Neural cell (in vitro differentiated cells): Measurements from ENCODE around the gene KRT222. TPM values are rescaled to one million over a fixed set of nuclear protein-coding genes. Genes with fewer than 3 reads are reported as not detected.

Experiments used
- H2AFZ ChIP-seq: fragments of 200-600, 300-800 bp; sonication (generic), shearing (Covaris generic); 2 replicates; pipeline ENCODE4 v1.6.0; 2014; ENCODE audit warnings: low read depth, mild to moderate bottlenecking, antibody characterized with exemption, low read length, moderate library complexity
- H3F3A ChIP-seq: fragments of 200-600 bp; shearing (Covaris generic); 2 replicates; pipeline ENCODE4 v1.6.1; 2016; ENCODE audit warnings: mild to moderate bottlenecking, moderate library complexity, mixed read lengths, antibody characterized with exemption, low read length; ENCODE audit not compliant: insufficient read depth, poor library complexity, severe bottlenecking
- H3K27ac ChIP-seq: fragments of 200-600, 300-800 bp; sonication (generic), shearing (Covaris generic); 2 replicates; pipeline ENCODE4 v1.5.1; 2014; ENCODE audit warnings: mild to moderate bottlenecking, low read length, moderate library complexity
- H3K27me3 ChIP-seq: fragments of 300-800, 200-600 bp; sonication (generic), shearing (Covaris generic); 2 replicates; pipeline ENCODE4 v1.6.0; 2014; ENCODE audit warnings: mild to moderate bottlenecking, low read depth, low read length, moderate library complexity; ENCODE audit not compliant: insufficient read depth
- H3K36me3 ChIP-seq: fragments of 300-800, 200-600 bp; sonication (generic), shearing (Covaris generic); 2 replicates; pipeline ENCODE4 v1.5.1; 2014; ENCODE audit warnings: mild to moderate bottlenecking, antibody characterized with exemption, low read length, moderate library complexity; ENCODE audit not compliant: insufficient read depth
- H3K4me2 ChIP-seq: fragments of 300-800, 200-600 bp; sonication (generic), shearing (Covaris generic); 2 replicates; pipeline ENCODE4 v1.6.0; 2014; ENCODE audit warnings: mild to moderate bottlenecking, low read length
- H3K4me3 ChIP-seq: fragments of 300-800, 200-600 bp; sonication (generic), shearing (Covaris generic); 2 replicates; pipeline ENCODE4 v1.5.1; 2014; ENCODE audit warnings: mild to moderate bottlenecking, low read length, moderate library complexity
- H3K79me2 ChIP-seq: fragments of 200-600 bp; shearing (Covaris generic); replicated peaks from 2 replicates; pipeline ENCODE4 v1.6.0; 2014; ENCODE audit warnings: mild to moderate bottlenecking, low read length, moderate library complexity; ENCODE audit not compliant: insufficient read depth
- H3K9ac ChIP-seq: fragments of 300-800, 200-600 bp; sonication (generic), shearing (Covaris generic); 2 replicates; pipeline ENCODE4 v1.6.1; 2016; ENCODE audit warnings: mild to moderate bottlenecking, low read length, mixed read lengths
- H3K9me2 ChIP-seq: fragments of 200-600 bp; shearing (Covaris generic); 2 replicates; pipeline ENCODE4 v1.6.1; 2016; ENCODE audit warnings: mild to moderate bottlenecking, low read length, mixed read lengths; ENCODE audit not compliant: insufficient read depth
- H3K9me3 ChIP-seq: fragments of 200-600, 300-800 bp; sonication (generic), shearing (Covaris generic); 2 replicates; pipeline ENCODE4 v1.6.1; 2016; ENCODE audit warnings: mild to moderate bottlenecking, mixed run types, low read length, moderate library complexity, mixed read lengths
- H4K20me1 ChIP-seq: fragments of 200-600 bp; shearing (Covaris generic); 2 replicates; pipeline ENCODE4 v1.6.1; 2016; ENCODE audit warnings: mild to moderate bottlenecking, mixed run types; ENCODE audit not compliant: insufficient read depth
- EP300 ChIP-seq: fragments of 450-650 bp; conservative IDR thresholded peaks from 2 replicates; pipeline ENCODE4 v1.6.1; 2014; ENCODE audit warnings: antibody characterized with exemption, mild to moderate bottlenecking, moderate library complexity; ENCODE audit not compliant: poor library complexity, severe bottlenecking
- EZH2 ChIP-seq: fragments of 200-600, 300-800 bp; shearing (Covaris generic), sonication (generic); IDR thresholded peaks from 2 replicates; pipeline ENCODE4 v1.6.1; 2014; ENCODE audit warnings: antibody characterized with exemption, low read length, borderline replicate concordance, mild to moderate bottlenecking; ENCODE audit not compliant: insufficient read depth, poor library complexity, severe bottlenecking
- MXI1 ChIP-seq: fragments of 450-650 bp; conservative IDR thresholded peaks from 2 replicates; pipeline ENCODE4 v1.6.1; 2014; ENCODE audit warnings: antibody characterized with exemption, mild to moderate bottlenecking; ENCODE audit not compliant: poor library complexity, severe bottlenecking
- POLR2AphosphoS5 ChIP-seq: IDR thresholded peaks from 2 replicates; pipeline ENCODE4 v1.6.1; 2012
- RAD21 ChIP-seq: fragments of 450-650 bp; conservative IDR thresholded peaks from 2 replicates; pipeline ENCODE4 v1.6.1; 2014; ENCODE audit warnings: antibody characterized with exemption, mild to moderate bottlenecking, moderate library complexity
- SMC3 ChIP-seq: fragments of 450-650 bp; conservative IDR thresholded peaks from 2 replicates; pipeline ENCODE4 v1.6.1; 2014; ENCODE audit warnings: antibody characterized with exemption, mild to moderate bottlenecking, moderate library complexity; ENCODE audit not compliant: poor library complexity
- TAF1 ChIP-seq: IDR thresholded peaks from 2 replicates; pipeline ENCODE4 v1.6.1; 2012; ENCODE audit warnings: low read depth
- polyA plus RNA-seq: library from polyadenylated mRNA; depleted of rRNA; stranded (reverse); fragments of >200 nt; gene quantifications from 2 replicates; pipeline ENCODE4 v1.2.3, GENCODE V29; 2014
- TF ChIP-seq, protein P1 (sequence below): fragments of 450-650 bp; IDR thresholded peaks from 2 replicates; pipeline ENCODE4 v1.5.1; 2014; ENCODE audit warnings: antibody characterized with exemption, mild to moderate bottlenecking, moderate library complexity; ENCODE audit not compliant: poor library complexity, severe bottlenecking
- TF ChIP-seq, protein P2 (sequence below): IDR thresholded peaks from 2 replicates; pipeline ENCODE4 v1.6.1; 2012; ENCODE audit warnings: borderline replicate concordance

Gene KRT222
- polyA plus RNA-seq, 1 donor from 2014 or later = 15.1 TPM

DNA sequence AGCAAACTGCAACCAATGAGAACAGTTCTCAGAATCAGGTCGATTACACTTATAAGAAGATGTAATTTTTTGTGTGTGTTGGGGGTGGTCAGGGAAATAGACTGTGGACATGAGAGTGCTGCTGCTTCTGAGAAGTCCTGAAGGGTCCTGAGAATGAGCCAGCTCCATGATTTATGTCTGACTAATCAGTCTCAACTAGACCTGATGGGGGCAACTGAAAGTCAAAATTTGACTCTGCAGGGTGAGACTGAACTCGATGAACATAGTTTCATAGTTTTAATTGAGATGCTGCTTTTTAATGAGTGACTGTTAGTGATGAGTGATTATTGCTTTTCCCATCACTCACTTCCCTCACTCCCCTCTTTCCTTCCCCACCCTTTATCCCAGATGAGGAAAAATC lies 54.6 kb downstream of the KRT222 start:
- Histone ChIP-seq H3K4me2 (no peak overlapping the region), H3K36me3 (no peaks in the 10 kb centered on the region), H3K27ac (no peak overlapping the region), H2AFZ (no peak overlapping the region), H3K9me2 (no peaks in the 10 kb centered on the region), H3K79me2 (no peaks in the 10 kb centered on the region), H4K20me1 (no peaks in the 10 kb centered on the region), H3K9ac (no peak overlapping the region), H3K9me3 (no peaks in the 10 kb centered on the region), H3K4me3 (no peak overlapping the region), H3F3A (no peaks in the 10 kb centered on the region), H3K27me3 (no peaks in the 10 kb centered on the region)
- no peak for TF ChIP-seq POLR2AphosphoS5
- no peak for TF ChIP-seq EZH2
- TF ChIP-seq, protein P1, sequence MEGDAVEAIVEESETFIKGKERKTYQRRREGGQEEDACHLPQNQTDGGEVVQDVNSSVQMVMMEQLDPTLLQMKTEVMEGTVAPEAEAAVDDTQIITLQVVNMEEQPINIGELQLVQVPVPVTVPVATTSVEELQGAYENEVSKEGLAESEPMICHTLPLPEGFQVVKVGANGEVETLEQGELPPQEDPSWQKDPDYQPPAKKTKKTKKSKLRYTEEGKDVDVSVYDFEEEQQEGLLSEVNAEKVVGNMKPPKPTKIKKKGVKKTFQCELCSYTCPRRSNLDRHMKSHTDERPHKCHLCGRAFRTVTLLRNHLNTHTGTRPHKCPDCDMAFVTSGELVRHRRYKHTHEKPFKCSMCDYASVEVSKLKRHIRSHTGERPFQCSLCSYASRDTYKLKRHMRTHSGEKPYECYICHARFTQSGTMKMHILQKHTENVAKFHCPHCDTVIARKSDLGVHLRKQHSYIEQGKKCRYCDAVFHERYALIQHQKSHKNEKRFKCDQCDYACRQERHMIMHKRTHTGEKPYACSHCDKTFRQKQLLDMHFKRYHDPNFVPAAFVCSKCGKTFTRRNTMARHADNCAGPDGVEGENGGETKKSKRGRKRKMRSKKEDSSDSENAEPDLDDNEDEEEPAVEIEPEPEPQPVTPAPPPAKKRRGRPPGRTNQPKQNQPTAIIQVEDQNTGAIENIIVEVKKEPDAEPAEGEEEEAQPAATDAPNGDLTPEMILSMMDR = no peak
- TF ChIP-seq SMC3 = no peak
- TF ChIP-seq MXI1 = no peak
- TF ChIP-seq RAD21 = no peak
- no peak for TF ChIP-seq TAF1
- no peak for TF ChIP-seq EP300
- TF ChIP-seq, protein P2, sequence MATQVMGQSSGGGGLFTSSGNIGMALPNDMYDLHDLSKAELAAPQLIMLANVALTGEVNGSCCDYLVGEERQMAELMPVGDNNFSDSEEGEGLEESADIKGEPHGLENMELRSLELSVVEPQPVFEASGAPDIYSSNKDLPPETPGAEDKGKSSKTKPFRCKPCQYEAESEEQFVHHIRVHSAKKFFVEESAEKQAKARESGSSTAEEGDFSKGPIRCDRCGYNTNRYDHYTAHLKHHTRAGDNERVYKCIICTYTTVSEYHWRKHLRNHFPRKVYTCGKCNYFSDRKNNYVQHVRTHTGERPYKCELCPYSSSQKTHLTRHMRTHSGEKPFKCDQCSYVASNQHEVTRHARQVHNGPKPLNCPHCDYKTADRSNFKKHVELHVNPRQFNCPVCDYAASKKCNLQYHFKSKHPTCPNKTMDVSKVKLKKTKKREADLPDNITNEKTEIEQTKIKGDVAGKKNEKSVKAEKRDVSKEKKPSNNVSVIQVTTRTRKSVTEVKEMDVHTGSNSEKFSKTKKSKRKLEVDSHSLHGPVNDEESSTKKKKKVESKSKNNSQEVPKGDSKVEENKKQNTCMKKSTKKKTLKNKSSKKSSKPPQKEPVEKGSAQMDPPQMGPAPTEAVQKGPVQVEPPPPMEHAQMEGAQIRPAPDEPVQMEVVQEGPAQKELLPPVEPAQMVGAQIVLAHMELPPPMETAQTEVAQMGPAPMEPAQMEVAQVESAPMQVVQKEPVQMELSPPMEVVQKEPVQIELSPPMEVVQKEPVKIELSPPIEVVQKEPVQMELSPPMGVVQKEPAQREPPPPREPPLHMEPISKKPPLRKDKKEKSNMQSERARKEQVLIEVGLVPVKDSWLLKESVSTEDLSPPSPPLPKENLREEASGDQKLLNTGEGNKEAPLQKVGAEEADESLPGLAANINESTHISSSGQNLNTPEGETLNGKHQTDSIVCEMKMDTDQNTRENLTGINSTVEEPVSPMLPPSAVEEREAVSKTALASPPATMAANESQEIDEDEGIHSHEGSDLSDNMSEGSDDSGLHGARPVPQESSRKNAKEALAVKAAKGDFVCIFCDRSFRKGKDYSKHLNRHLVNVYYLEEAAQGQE = no peak

DNA sequence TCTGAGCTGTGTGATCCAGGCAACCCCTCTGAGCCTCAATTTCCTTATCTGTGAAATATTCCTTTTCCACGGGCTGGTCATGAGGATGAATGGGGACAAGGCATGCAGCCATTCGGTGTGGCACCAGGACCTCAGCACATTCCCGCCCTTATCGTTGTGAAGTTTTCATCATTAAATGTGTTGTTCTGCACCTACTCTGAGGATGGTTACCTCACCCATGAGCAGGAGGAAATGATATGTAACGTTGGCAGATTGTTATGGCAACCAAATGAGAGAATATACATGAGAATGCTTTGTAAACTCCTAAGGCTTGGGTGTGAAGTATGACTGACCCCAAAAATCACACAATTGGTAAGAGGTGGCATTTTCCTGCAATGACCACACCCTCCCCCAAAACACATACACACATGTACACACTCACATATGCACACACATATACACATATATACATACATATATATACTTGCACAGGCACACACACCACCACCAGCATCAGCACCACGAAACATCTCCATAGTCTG lies 56.9 kb downstream of the KRT222 start:
- H3K9ac ChIP-seq = no peak overlapping the region
- TF ChIP-seq MXI1 = no peak
- no peak for TF ChIP-seq EZH2
- no peak for TF ChIP-seq RAD21
- TF ChIP-seq POLR2AphosphoS5 = no peak
- TF ChIP-seq, protein P1 = no peak
- no peak for TF ChIP-seq SMC3
- no peak overlapping the region for H3K27ac ChIP-seq
- no peaks in the 10 kb centered on the region for H3K36me3 ChIP-seq
- no peak overlapping the region for H3K4me3 ChIP-seq
- no peaks in the 10 kb centered on the region for H3K27me3 ChIP-seq
- no peak overlapping the region for H2AFZ ChIP-seq
- no peak overlapping the region for H3K4me2 ChIP-seq
- no peaks in the 10 kb centered on the region for H4K20me1 ChIP-seq
- no peaks in the 10 kb centered on the region for H3K9me3 ChIP-seq
- H3K9me2 ChIP-seq = no peaks in the 10 kb centered on the region
- H3F3A ChIP-seq = no peaks in the 10 kb centered on the region
- H3K79me2 ChIP-seq = no peaks in the 10 kb centered on the region
